Measurements from ENCODE around the gene LAMA3. TPM values are rescaled to one million over a fixed set of nuclear protein-coding genes. Genes with fewer than 3 reads are reported as not detected.

LAMA3 gene
- total RNA-seq, 1 donor = 8.3 TPM

GRCh38 chr18:23648940-23649607 is 40.2 kb upstream of the LAMA3 start:
- Histone ChIP-seq H3K9me3 (ENCODE audit: low read depth, low read length) (no peaks in the 10 kb centered on the region), H3K4me3 (ENCODE audit: insufficient read depth, low read length) (no peak overlapping the region), H3K4me1 (ENCODE audit: insufficient read depth, low read length) (peaks cover 15% of the 10 kb centered on the region), H3K27ac (ENCODE audit: low read depth, low read length) (no peak overlapping the region), H4K20me1 (ENCODE audit: insufficient read depth, low read length) (no peaks in the 10 kb centered on the region), H3K27me3 (ENCODE audit: insufficient read depth, low read length) (no peaks in the 10 kb centered on the region), H2AFZ (ENCODE audit: low read length) (no peak overlapping the region), H3K79me2 (ENCODE audit: insufficient read depth, low read length) (no peaks in the 10 kb centered on the region), H3K4me2 (ENCODE audit: insufficient read depth, low read length) (no peak overlapping the region), H3K36me3 (ENCODE audit: insufficient read depth, low read length) (no peaks in the 10 kb centered on the region)
- no peak for DNase-seq (ENCODE audit: insufficient read length, low spot score, missing footprints)
- no peak for TF ChIP-seq CTCF (IDR thresholded peaks at IDR 0.05; ENCODE audit: extremely low read depth, low read depth, low read length)

- H3K36me3 ChIP-seq (ENCODE audit: insufficient read depth, low read length) = no peaks in the 10 kb centered on the region
- no peaks in the 10 kb centered on the region for H3K9me3 ChIP-seq (ENCODE audit: low read depth, low read length)
- H3K27me3 ChIP-seq (ENCODE audit: insufficient read depth, low read length) = no peaks in the 10 kb centered on the region
- peak; percentile 94 for DNase-seq (ENCODE audit: insufficient read length, low spot score, missing footprints)
- peaks cover 15% of the 10 kb centered on the region for H3K4me1 ChIP-seq (ENCODE audit: insufficient read depth, low read length)
- H3K4me3 ChIP-seq (ENCODE audit: insufficient read depth, low read length) = no peak overlapping the region
- no peak overlapping the region for H3K27ac ChIP-seq (ENCODE audit: low read depth, low read length)
- H2AFZ ChIP-seq (ENCODE audit: low read length) = no peak overlapping the region
- no peaks in the 10 kb centered on the region for H4K20me1 ChIP-seq (ENCODE audit: insufficient read depth, low read length)
- no peaks in the 10 kb centered on the region for H3K79me2 ChIP-seq (ENCODE audit: insufficient read depth, low read length)
- H3K4me2 ChIP-seq (ENCODE audit: insufficient read depth, low read length) = no peak overlapping the region
- TF ChIP-seq CTCF (IDR thresholded peaks at IDR 0.05; ENCODE audit: extremely low read depth, low read depth, low read length) = no peak
These were observed 38.0 kb upstream of the LAMA3 start for GRCh38 chr18:23650968-23651927.

GRCh38 chr18:23652232-23652631 is 37.0 kb upstream of the LAMA3 start:
- Histone ChIP-seq H3K4me2 (ENCODE audit: insufficient read depth, low read length) (no peak overlapping the region), H3K27me3 (ENCODE audit: insufficient read depth, low read length) (no peaks in the 10 kb centered on the region), H3K4me1 (ENCODE audit: insufficient read depth, low read length) (peaks cover 15% of the 10 kb centered on the region), H4K20me1 (ENCODE audit: insufficient read depth, low read length) (no peaks in the 10 kb centered on the region), H2AFZ (ENCODE audit: low read length) (no peak overlapping the region), H3K27ac (ENCODE audit: low read depth, low read length) (no peak overlapping the region), H3K4me3 (ENCODE audit: insufficient read depth, low read length) (no peak overlapping the region), H3K36me3 (ENCODE audit: insufficient read depth, low read length) (no peaks in the 10 kb centered on the region), H3K9me3 (ENCODE audit: low read depth, low read length) (no peaks in the 10 kb centered on the region), H3K79me2 (ENCODE audit: insufficient read depth, low read length) (peaks cover 3% of the 10 kb centered on the region)
- DNase-seq (ENCODE audit: insufficient read length, low spot score, missing footprints) = no peak
- no peak for TF ChIP-seq CTCF (IDR thresholded peaks at IDR 0.05; ENCODE audit: extremely low read depth, low read depth, low read length)

GRCh38 chr18:23658285-23658684 is 31.0 kb upstream of the LAMA3 start:
- Histone ChIP-seq H4K20me1 (ENCODE audit: insufficient read depth, low read length) (no peaks in the 10 kb centered on the region), H3K4me1 (ENCODE audit: insufficient read depth, low read length) (peaks cover 14% of the 10 kb centered on the region), H3K4me3 (ENCODE audit: insufficient read depth, low read length) (no peak overlapping the region), H3K36me3 (ENCODE audit: insufficient read depth, low read length) (no peaks in the 10 kb centered on the region), H2AFZ (ENCODE audit: low read length) (no peak overlapping the region), H3K27me3 (ENCODE audit: insufficient read depth, low read length) (peaks cover 8% of the 10 kb centered on the region), H3K4me2 (ENCODE audit: insufficient read depth, low read length) (no peak overlapping the region), H3K79me2 (ENCODE audit: insufficient read depth, low read length) (peaks cover 3% of the 10 kb centered on the region), H3K27ac (ENCODE audit: low read depth, low read length) (no peak overlapping the region), H3K9me3 (ENCODE audit: low read depth, low read length) (no peaks in the 10 kb centered on the region)
- DNase-seq (ENCODE audit: insufficient read length, low spot score, missing footprints) = no peak
- TF ChIP-seq CTCF (IDR thresholded peaks at IDR 0.05; ENCODE audit: extremely low read depth, low read depth, low read length) = no peak
